Activated naive CD4-positive, alpha-beta T cell treated with anti-CD3 and anti-CD28 coated beads, Interleukin-2, amount 10 ng/mL, durations not matched to agents 7 days and 5 days (primary cell): ENCODE results near the gene MUC5AC.

Experiments
- CTCF ChIA-PET: fragments of 350-600 bp; sonication (Branson Sonifier 250); formaldehyde crosslinking; loops from one replicate; lab custom pipeline; 2021; ENCODE audit warnings: antibody characterized with exemption; lab: Charles Lee
- DNase-seq: peaks from one replicate; pipeline ENCODE4 v3.0.0-alpha.2; 2020
- H3K27ac Mint-ChIP-seq: one replicate; pipeline ENCODE4 v1.8.0; 2021; ENCODE audit warnings: mild to moderate bottlenecking, moderate library complexity, mixed read lengths
- H3K27me3 Mint-ChIP-seq: one replicate; pipeline ENCODE4 v1.8.0; 2021; ENCODE audit warnings: mild to moderate bottlenecking, mixed read lengths
- H3K36me3 Mint-ChIP-seq: one replicate; pipeline ENCODE4 v1.8.0; 2021; ENCODE audit warnings: mixed read lengths
- H3K4me1 Mint-ChIP-seq: one replicate; pipeline ENCODE4 v1.8.0; 2021; ENCODE audit warnings: mixed read lengths
- H3K4me3 Mint-ChIP-seq: one replicate; pipeline ENCODE4 v1.8.0; 2021; ENCODE audit warnings: mild to moderate bottlenecking, moderate library complexity, mixed read lengths
- H3K9me3 Mint-ChIP-seq: one replicate; pipeline ENCODE4 v1.8.0; 2021; ENCODE audit warnings: mixed read lengths

Gene MUC5AC

GRCh38 chr11:1218256-1218787, 60.6 kb downstream of the MUC5AC start:
- CTCF ChIA-PET: no interaction called here
- H3K27me3 Mint-ChIP-seq: peaks cover 11% of the 10 kb centered on the region
- H3K27ac Mint-ChIP-seq: no peak overlapping the region
- DNase-seq: no peak
- no peaks in the 10 kb centered on the region for H3K9me3 Mint-ChIP-seq
- no peak overlapping the region for H3K4me3 Mint-ChIP-seq
- no peaks in the 10 kb centered on the region for H3K4me1 Mint-ChIP-seq
- no peaks in the 10 kb centered on the region for H3K36me3 Mint-ChIP-seq

GRCh38 chr11:1218788-1219445, 61.2 kb downstream of the MUC5AC start:
- Mint-ChIP-seq H3K27ac (no peak overlapping the region), H3K4me1 (no peaks in the 10 kb centered on the region), H3K36me3 (no peaks in the 10 kb centered on the region), H3K4me3 (no peak overlapping the region), H3K9me3 (no peaks in the 10 kb centered on the region), H3K27me3 (peaks cover 11% of the 10 kb centered on the region)
- DNase-seq: no peak
- CTCF ChIA-PET: no interaction called here

- H3K4me1 Mint-ChIP-seq: no peaks in the 10 kb centered on the region
- no peak overlapping the region for H3K4me3 Mint-ChIP-seq
- no peak overlapping the region for H3K27ac Mint-ChIP-seq
- H3K36me3 Mint-ChIP-seq: no peaks in the 10 kb centered on the region
- CTCF ChIA-PET: no interaction called here
- no peaks in the 10 kb centered on the region for H3K9me3 Mint-ChIP-seq
- DNase-seq: no peak
- H3K27me3 Mint-ChIP-seq: peaks cover 11% of the 10 kb centered on the region
These were observed 61.7 kb downstream of the MUC5AC start for GRCh38 chr11:1219446-1219833.

GRCh38 chr11:1219834-1220815, 62.4 kb downstream of the MUC5AC start:
- DNase-seq: no peak
- no peaks in the 10 kb centered on the region for H3K9me3 Mint-ChIP-seq
- CTCF ChIA-PET: no interaction called here
- no peak overlapping the region for H3K27ac Mint-ChIP-seq
- no peaks in the 10 kb centered on the region for H3K4me1 Mint-ChIP-seq
- H3K4me3 Mint-ChIP-seq: no peak overlapping the region
- peaks cover 11% of the 10 kb centered on the region for H3K27me3 Mint-ChIP-seq
- H3K36me3 Mint-ChIP-seq: no peaks in the 10 kb centered on the region

- H3K9me3 Mint-ChIP-seq: no peaks in the 10 kb centered on the region
- no peaks in the 10 kb centered on the region for H3K36me3 Mint-ChIP-seq
- CTCF ChIA-PET: no interaction called here
- no peak overlapping the region for H3K27ac Mint-ChIP-seq
- H3K4me3 Mint-ChIP-seq: no peak overlapping the region
- H3K27me3 Mint-ChIP-seq: peaks cover 11% of the 10 kb centered on the region
- H3K4me1 Mint-ChIP-seq: no peaks in the 10 kb centered on the region
- DNase-seq: no peak
These were observed 63.4 kb downstream of the MUC5AC start for GRCh38 chr11:1220941-1221721.

- H3K4me1 Mint-ChIP-seq: no peaks in the 10 kb centered on the region
- H3K27me3 Mint-ChIP-seq: peaks cover 8% of the 10 kb centered on the region
- H3K27ac Mint-ChIP-seq: no peak overlapping the region
- CTCF ChIA-PET: no interaction called here
- H3K4me3 Mint-ChIP-seq: no peak overlapping the region
- H3K36me3 Mint-ChIP-seq: no peaks in the 10 kb centered on the region
- no peak for DNase-seq
- H3K9me3 Mint-ChIP-seq: no peaks in the 10 kb centered on the region
These were observed 64.1 kb downstream of the MUC5AC start for GRCh38 chr11:1221848-1222311.

GRCh38 chr11:1222491-1223345, 65.0 kb downstream of the MUC5AC start, which contains the start of gene MUC5B:
Gene MUC5B, plus strand, starts transcription at chr11:1223066. Its CDS starts 58 bp downstream, at chr11:1223124.
- CTCF ChIA-PET: no interaction called here
- peaks cover 8% of the 10 kb centered on the region for H3K27me3 Mint-ChIP-seq
- no peak within 1 kb of the TSS for H3K27ac Mint-ChIP-seq
- H3K4me1 Mint-ChIP-seq: no peaks in the 10 kb centered on the region
- no peak within 1 kb of the TSS for H3K4me3 Mint-ChIP-seq
- H3K36me3 Mint-ChIP-seq: no peaks in the 10 kb centered on the region
- DNase-seq: peak; percentile 13
- H3K9me3 Mint-ChIP-seq: no peaks in the 10 kb centered on the region

GRCh38 chr11:1223346-1224110, 65.8 kb downstream of the MUC5AC start:
- no peak overlapping the region for H3K27ac Mint-ChIP-seq

GRCh38 chr11:1224111-1224490, 66.3 kb downstream of the MUC5AC start:
- Mint-ChIP-seq H3K9me3 (no peaks in the 10 kb centered on the region), H3K27ac (no peak overlapping the region), H3K27me3 (peaks cover 8% of the 10 kb centered on the region), H3K36me3 (no peaks in the 10 kb centered on the region), H3K4me1 (no peaks in the 10 kb centered on the region), H3K4me3 (no peak overlapping the region)
- peak; percentile 14 for DNase-seq
- CTCF ChIA-PET: no interaction called here

More at GRCh38 chr11:1223346-1224110, 65.8 kb downstream of the MUC5AC start:
- no peaks in the 10 kb centered on the region for H3K36me3 Mint-ChIP-seq
- CTCF ChIA-PET: no interaction called here
- no peak overlapping the region for H3K4me3 Mint-ChIP-seq
- no peaks in the 10 kb centered on the region for H3K9me3 Mint-ChIP-seq
- H3K27me3 Mint-ChIP-seq: peaks cover 8% of the 10 kb centered on the region
- peak; percentile 16 for DNase-seq
- no peaks in the 10 kb centered on the region for H3K4me1 Mint-ChIP-seq

GRCh38 chr11:1224491-1225385, 67.0 kb downstream of the MUC5AC start:
- Mint-ChIP-seq H3K4me3 (no peak overlapping the region), H3K9me3 (no peaks in the 10 kb centered on the region), H3K27ac (no peak overlapping the region), H3K27me3 (peaks cover 8% of the 10 kb centered on the region), H3K4me1 (no peaks in the 10 kb centered on the region), H3K36me3 (no peaks in the 10 kb centered on the region)
- peak; percentile 19 for DNase-seq
- CTCF ChIA-PET: no interaction called here

- CTCF ChIA-PET: no interaction called here
- Mint-ChIP-seq H3K27me3 (peaks cover 8% of the 10 kb centered on the region), H3K27ac (no peak overlapping the region), H3K4me1 (no peaks in the 10 kb centered on the region), H3K36me3 (no peaks in the 10 kb centered on the region), H3K9me3 (no peaks in the 10 kb centered on the region), H3K4me3 (no peak overlapping the region)
- peak; percentile 13 for DNase-seq
These were observed 67.9 kb downstream of the MUC5AC start for GRCh38 chr11:1225386-1226225.
